Neural cell (in vitro differentiated cells): ENCODE results near the gene PAFAH2. TPM values are rescaled to one million over a fixed set of nuclear protein-coding genes. Genes with fewer than 3 reads are reported as not detected.
A peak's percentile ranks its signal among the peaks of the same experiment; 100 is the strongest.

Experiments used
- H2AFZ ChIP-seq: fragments of 200-600, 300-800 bp; sonication (generic), shearing (Covaris generic); 2 replicates; pipeline ENCODE4 v1.6.0; 2014; ENCODE audit warnings: low read depth, mild to moderate bottlenecking, antibody characterized with exemption, low read length, moderate library complexity
- H3F3A ChIP-seq: fragments of 200-600 bp; shearing (Covaris generic); 2 replicates; pipeline ENCODE4 v1.6.1; 2016; ENCODE audit warnings: mild to moderate bottlenecking, moderate library complexity, mixed read lengths, antibody characterized with exemption, low read length; ENCODE audit not compliant: insufficient read depth, poor library complexity, severe bottlenecking
- H3K27ac ChIP-seq: fragments of 200-600, 300-800 bp; sonication (generic), shearing (Covaris generic); 2 replicates; pipeline ENCODE4 v1.5.1; 2014; ENCODE audit warnings: mild to moderate bottlenecking, low read length, moderate library complexity
- H3K27me3 ChIP-seq: fragments of 300-800, 200-600 bp; sonication (generic), shearing (Covaris generic); 2 replicates; pipeline ENCODE4 v1.6.0; 2014; ENCODE audit warnings: mild to moderate bottlenecking, low read depth, low read length, moderate library complexity; ENCODE audit not compliant: insufficient read depth
- H3K36me3 ChIP-seq: fragments of 300-800, 200-600 bp; sonication (generic), shearing (Covaris generic); 2 replicates; pipeline ENCODE4 v1.5.1; 2014; ENCODE audit warnings: mild to moderate bottlenecking, antibody characterized with exemption, low read length, moderate library complexity; ENCODE audit not compliant: insufficient read depth
- H3K4me2 ChIP-seq: fragments of 300-800, 200-600 bp; sonication (generic), shearing (Covaris generic); 2 replicates; pipeline ENCODE4 v1.6.0; 2014; ENCODE audit warnings: mild to moderate bottlenecking, low read length
- H3K4me3 ChIP-seq: fragments of 300-800, 200-600 bp; sonication (generic), shearing (Covaris generic); 2 replicates; pipeline ENCODE4 v1.5.1; 2014; ENCODE audit warnings: mild to moderate bottlenecking, low read length, moderate library complexity
- H3K79me2 ChIP-seq: fragments of 200-600 bp; shearing (Covaris generic); replicated peaks from 2 replicates; pipeline ENCODE4 v1.6.0; 2014; ENCODE audit warnings: mild to moderate bottlenecking, low read length, moderate library complexity; ENCODE audit not compliant: insufficient read depth
- H3K9ac ChIP-seq: fragments of 300-800, 200-600 bp; sonication (generic), shearing (Covaris generic); 2 replicates; pipeline ENCODE4 v1.6.1; 2016; ENCODE audit warnings: mild to moderate bottlenecking, low read length, mixed read lengths
- H3K9me2 ChIP-seq: fragments of 200-600 bp; shearing (Covaris generic); 2 replicates; pipeline ENCODE4 v1.6.1; 2016; ENCODE audit warnings: mild to moderate bottlenecking, low read length, mixed read lengths; ENCODE audit not compliant: insufficient read depth
- H3K9me3 ChIP-seq: fragments of 200-600, 300-800 bp; sonication (generic), shearing (Covaris generic); 2 replicates; pipeline ENCODE4 v1.6.1; 2016; ENCODE audit warnings: mild to moderate bottlenecking, mixed run types, low read length, moderate library complexity, mixed read lengths
- H4K20me1 ChIP-seq: fragments of 200-600 bp; shearing (Covaris generic); 2 replicates; pipeline ENCODE4 v1.6.1; 2016; ENCODE audit warnings: mild to moderate bottlenecking, mixed run types; ENCODE audit not compliant: insufficient read depth
- CTCF ChIP-seq: fragments of 450-650 bp; IDR thresholded peaks from 2 replicates; pipeline ENCODE4 v1.5.1; 2014; ENCODE audit warnings: antibody characterized with exemption, mild to moderate bottlenecking, moderate library complexity; ENCODE audit not compliant: poor library complexity, severe bottlenecking
- EP300 ChIP-seq: fragments of 450-650 bp; conservative IDR thresholded peaks from 2 replicates; pipeline ENCODE4 v1.6.1; 2014; ENCODE audit warnings: antibody characterized with exemption, mild to moderate bottlenecking, moderate library complexity; ENCODE audit not compliant: poor library complexity, severe bottlenecking
- EZH2 ChIP-seq: fragments of 200-600, 300-800 bp; shearing (Covaris generic), sonication (generic); IDR thresholded peaks from 2 replicates; pipeline ENCODE4 v1.6.1; 2014; ENCODE audit warnings: antibody characterized with exemption, low read length, borderline replicate concordance, mild to moderate bottlenecking; ENCODE audit not compliant: insufficient read depth, poor library complexity, severe bottlenecking
- MXI1 ChIP-seq: fragments of 450-650 bp; conservative IDR thresholded peaks from 2 replicates; pipeline ENCODE4 v1.6.1; 2014; ENCODE audit warnings: antibody characterized with exemption, mild to moderate bottlenecking; ENCODE audit not compliant: poor library complexity, severe bottlenecking
- POLR2AphosphoS5 ChIP-seq: IDR thresholded peaks from 2 replicates; pipeline ENCODE4 v1.6.1; 2012
- RAD21 ChIP-seq: fragments of 450-650 bp; conservative IDR thresholded peaks from 2 replicates; pipeline ENCODE4 v1.6.1; 2014; ENCODE audit warnings: antibody characterized with exemption, mild to moderate bottlenecking, moderate library complexity
- SMC3 ChIP-seq: fragments of 450-650 bp; conservative IDR thresholded peaks from 2 replicates; pipeline ENCODE4 v1.6.1; 2014; ENCODE audit warnings: antibody characterized with exemption, mild to moderate bottlenecking, moderate library complexity; ENCODE audit not compliant: poor library complexity
- TAF1 ChIP-seq: IDR thresholded peaks from 2 replicates; pipeline ENCODE4 v1.6.1; 2012; ENCODE audit warnings: low read depth
- polyA plus RNA-seq: library from polyadenylated mRNA; depleted of rRNA; stranded (reverse); fragments of >200 nt; gene quantifications from 2 replicates; pipeline ENCODE4 v1.2.3, GENCODE V29; 2014
- TF ChIP-seq, protein P1 (sequence below): IDR thresholded peaks from 2 replicates; pipeline ENCODE4 v1.6.1; 2012; ENCODE audit warnings: borderline replicate concordance

PAFAH2 gene
- polyA plus RNA-seq, 1 donor from 2014 or later, result 7.9 TPM

- TF ChIP-seq CTCF, result no peak
These were observed 19.7 kb upstream of the PAFAH2 start (continued) for GRCh38 chr1:26017606-26018005.

DNA sequence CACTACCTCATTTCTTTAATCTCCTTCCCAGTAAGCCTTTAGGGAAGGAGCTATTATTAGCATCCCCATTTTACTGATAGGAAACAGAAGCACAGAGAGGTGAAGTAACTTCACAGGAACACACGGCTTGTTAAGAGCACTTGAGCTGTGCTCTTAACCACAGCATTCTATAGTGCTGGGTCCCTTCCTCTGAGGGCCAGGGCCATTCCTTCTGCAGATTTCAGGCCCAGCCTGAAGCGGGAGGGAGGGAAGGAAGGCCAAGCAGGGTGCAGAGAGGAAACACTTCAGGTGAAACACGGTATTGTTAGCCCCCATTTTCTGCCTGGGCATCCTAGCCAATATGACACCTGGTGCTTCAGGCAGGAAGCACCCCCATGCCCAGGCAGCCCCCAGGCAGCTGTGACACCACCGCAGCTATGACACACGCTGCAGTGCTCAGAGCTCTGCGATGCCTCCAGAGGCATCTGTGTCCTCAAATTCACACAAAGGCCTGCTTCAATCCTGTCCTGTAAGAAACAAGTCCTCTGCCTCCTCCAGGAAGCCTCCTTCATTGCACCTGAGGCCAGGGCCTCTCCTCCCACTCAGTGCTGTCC is 19.2 kb upstream of the PAFAH2 start:
- H2AFZ ChIP-seq, result peak overlapping the region; percentile 27
- H3K36me3 ChIP-seq, result no peaks in the 10 kb centered on the region
- H3K9me2 ChIP-seq, result no peaks in the 10 kb centered on the region
- H3K79me2 ChIP-seq, result no peaks in the 10 kb centered on the region
- H3K27me3 ChIP-seq, result no peaks in the 10 kb centered on the region
- H3F3A ChIP-seq, result no peaks in the 10 kb centered on the region
- no peaks in the 10 kb centered on the region for H3K9me3 ChIP-seq
- H3K4me3 ChIP-seq, result peak overlapping the region; percentile 49
- H3K9ac ChIP-seq, result peak overlapping the region; percentile 39
- H3K27ac ChIP-seq, result peak overlapping the region; percentile 60
- H3K4me2 ChIP-seq, result no peak overlapping the region
- no peak for TF ChIP-seq CTCF
- TF ChIP-seq, protein P1, sequence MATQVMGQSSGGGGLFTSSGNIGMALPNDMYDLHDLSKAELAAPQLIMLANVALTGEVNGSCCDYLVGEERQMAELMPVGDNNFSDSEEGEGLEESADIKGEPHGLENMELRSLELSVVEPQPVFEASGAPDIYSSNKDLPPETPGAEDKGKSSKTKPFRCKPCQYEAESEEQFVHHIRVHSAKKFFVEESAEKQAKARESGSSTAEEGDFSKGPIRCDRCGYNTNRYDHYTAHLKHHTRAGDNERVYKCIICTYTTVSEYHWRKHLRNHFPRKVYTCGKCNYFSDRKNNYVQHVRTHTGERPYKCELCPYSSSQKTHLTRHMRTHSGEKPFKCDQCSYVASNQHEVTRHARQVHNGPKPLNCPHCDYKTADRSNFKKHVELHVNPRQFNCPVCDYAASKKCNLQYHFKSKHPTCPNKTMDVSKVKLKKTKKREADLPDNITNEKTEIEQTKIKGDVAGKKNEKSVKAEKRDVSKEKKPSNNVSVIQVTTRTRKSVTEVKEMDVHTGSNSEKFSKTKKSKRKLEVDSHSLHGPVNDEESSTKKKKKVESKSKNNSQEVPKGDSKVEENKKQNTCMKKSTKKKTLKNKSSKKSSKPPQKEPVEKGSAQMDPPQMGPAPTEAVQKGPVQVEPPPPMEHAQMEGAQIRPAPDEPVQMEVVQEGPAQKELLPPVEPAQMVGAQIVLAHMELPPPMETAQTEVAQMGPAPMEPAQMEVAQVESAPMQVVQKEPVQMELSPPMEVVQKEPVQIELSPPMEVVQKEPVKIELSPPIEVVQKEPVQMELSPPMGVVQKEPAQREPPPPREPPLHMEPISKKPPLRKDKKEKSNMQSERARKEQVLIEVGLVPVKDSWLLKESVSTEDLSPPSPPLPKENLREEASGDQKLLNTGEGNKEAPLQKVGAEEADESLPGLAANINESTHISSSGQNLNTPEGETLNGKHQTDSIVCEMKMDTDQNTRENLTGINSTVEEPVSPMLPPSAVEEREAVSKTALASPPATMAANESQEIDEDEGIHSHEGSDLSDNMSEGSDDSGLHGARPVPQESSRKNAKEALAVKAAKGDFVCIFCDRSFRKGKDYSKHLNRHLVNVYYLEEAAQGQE, result no peak
- no peak for TF ChIP-seq TAF1
- H4K20me1 ChIP-seq, result no peaks in the 10 kb centered on the region

DNA sequence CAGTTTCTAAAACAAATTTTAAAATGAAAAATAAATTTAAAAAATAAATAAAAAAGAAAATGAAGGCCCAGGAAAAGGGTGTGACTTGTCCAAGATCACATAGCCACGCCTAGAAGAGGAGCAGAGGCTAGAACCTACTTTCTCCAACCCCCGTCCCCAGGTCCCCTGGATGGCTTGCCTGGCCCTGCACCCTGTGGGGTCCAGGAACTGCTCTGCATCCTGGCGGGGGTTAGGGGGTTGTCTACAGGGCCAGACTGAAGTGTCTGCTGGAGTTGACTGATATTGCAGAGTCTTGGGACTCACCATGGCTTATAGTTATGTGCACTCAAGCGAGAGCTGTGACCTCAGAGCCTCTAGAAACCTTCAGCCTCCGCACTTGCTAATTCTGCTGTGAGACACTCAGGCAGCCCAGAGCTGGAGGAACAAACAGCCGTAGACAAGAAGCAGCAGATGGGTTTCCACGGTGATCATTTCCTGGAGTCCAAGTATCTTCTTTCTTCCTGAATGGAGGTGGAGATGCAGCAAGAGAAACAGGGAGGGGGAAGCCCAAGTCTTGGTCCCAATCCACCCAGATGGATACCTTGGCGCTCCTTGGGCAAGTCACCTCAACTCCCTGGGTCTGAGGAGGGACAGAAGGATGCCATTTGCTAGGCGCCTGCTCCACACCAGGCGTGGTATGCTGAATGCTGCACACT is 18.5 kb upstream of the PAFAH2 start:
- Histone ChIP-seq H2AFZ (peak overlapping the region; percentile 27), H4K20me1 (no peaks in the 10 kb centered on the region), H3K9me3 (no peaks in the 10 kb centered on the region), H3K4me2 (no peak overlapping the region), H3K4me3 (peak overlapping the region; percentile 49), H3K9ac (peak overlapping the region; percentile 39), H3K79me2 (no peaks in the 10 kb centered on the region), H3K27me3 (no peaks in the 10 kb centered on the region), H3K36me3 (no peaks in the 10 kb centered on the region), H3F3A (no peaks in the 10 kb centered on the region), H3K9me2 (no peaks in the 10 kb centered on the region), H3K27ac (peak overlapping the region; percentile 60)
- TF ChIP-seq POLR2AphosphoS5 (no peak), MXI1 (no peak), SMC3 (no peak), TAF1 (no peak), EP300 (no peak), EZH2 (no peak), CTCF (no peak), RAD21 (no peak)
- TF ChIP-seq, protein P1, result no peak
